ENCODE data around the gene RSPH3.

DNA sequence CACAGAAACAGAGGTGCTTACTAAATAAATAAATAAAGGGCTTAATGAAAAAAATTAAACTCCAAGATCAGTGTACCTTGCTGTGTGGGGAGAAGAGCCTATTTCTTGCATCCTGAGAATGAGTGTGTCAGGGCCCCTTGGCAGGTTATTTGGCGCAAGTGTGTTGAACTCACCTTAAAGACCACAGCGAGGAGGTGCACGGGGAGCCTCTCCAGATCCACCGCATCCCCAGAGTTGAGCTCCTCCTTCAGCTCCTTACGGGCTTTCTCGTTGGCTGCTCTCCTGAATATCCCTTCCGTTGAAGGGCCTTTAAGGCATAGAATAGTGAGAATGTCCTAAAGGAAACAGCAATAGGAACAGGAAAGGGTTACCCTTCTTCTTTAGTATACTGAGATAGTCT lies 41.2 kb upstream of the RSPH3 start:
- TF ChIP-seq, protein P1, sequence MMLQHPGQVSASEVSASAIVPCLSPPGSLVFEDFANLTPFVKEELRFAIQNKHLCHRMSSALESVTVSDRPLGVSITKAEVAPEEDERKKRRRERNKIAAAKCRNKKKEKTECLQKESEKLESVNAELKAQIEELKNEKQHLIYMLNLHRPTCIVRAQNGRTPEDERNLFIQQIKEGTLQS (IDR thresholded peaks at IDR 0.05) = no peak
- TF ChIP-seq HNF4G (IDR thresholded peaks at IDR 0.05) (no peak), HNF4A (conservative IDR thresholded peaks at IDR 0.05) (no peak), RXRA (IDR thresholded peaks at IDR 0.05) (no peak), TAF1 (conservative IDR thresholded peaks at IDR 0.05) (no peak), RAD21 (IDR thresholded peaks at IDR 0.05) (no peak), SP1 (IDR thresholded peaks at IDR 0.05) (no peak), YY1 (IDR thresholded peaks at IDR 0.05) (no peak), FOXA1 (IDR thresholded peaks at IDR 0.05) (no peak)
- TF ChIP-seq, protein P2, sequence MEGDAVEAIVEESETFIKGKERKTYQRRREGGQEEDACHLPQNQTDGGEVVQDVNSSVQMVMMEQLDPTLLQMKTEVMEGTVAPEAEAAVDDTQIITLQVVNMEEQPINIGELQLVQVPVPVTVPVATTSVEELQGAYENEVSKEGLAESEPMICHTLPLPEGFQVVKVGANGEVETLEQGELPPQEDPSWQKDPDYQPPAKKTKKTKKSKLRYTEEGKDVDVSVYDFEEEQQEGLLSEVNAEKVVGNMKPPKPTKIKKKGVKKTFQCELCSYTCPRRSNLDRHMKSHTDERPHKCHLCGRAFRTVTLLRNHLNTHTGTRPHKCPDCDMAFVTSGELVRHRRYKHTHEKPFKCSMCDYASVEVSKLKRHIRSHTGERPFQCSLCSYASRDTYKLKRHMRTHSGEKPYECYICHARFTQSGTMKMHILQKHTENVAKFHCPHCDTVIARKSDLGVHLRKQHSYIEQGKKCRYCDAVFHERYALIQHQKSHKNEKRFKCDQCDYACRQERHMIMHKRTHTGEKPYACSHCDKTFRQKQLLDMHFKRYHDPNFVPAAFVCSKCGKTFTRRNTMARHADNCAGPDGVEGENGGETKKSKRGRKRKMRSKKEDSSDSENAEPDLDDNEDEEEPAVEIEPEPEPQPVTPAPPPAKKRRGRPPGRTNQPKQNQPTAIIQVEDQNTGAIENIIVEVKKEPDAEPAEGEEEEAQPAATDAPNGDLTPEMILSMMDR (IDR thresholded peaks at IDR 0.05; ENCODE audit: low read depth, low read length, missing input control) = no peak
- TF ChIP-seq, protein P3, sequence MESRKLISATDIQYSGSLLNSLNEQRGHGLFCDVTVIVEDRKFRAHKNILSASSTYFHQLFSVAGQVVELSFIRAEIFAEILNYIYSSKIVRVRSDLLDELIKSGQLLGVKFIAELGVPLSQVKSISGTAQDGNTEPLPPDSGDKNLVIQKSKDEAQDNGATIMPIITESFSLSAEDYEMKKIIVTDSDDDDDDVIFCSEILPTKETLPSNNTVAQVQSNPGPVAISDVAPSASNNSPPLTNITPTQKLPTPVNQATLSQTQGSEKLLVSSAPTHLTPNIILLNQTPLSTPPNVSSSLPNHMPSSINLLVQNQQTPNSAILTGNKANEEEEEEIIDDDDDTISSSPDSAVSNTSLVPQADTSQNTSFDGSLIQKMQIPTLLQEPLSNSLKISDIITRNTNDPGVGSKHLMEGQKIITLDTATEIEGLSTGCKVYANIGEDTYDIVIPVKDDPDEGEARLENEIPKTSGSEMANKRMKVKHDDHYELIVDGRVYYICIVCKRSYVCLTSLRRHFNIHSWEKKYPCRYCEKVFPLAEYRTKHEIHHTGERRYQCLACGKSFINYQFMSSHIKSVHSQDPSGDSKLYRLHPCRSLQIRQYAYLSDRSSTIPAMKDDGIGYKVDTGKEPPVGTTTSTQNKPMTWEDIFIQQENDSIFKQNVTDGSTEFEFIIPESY (IDR thresholded peaks at IDR 0.05) = no peak
- TF ChIP-seq, protein P4, sequence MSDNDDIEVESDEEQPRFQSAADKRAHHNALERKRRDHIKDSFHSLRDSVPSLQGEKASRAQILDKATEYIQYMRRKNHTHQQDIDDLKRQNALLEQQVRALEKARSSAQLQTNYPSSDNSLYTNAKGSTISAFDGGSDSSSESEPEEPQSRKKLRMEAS (IDR thresholded peaks at IDR 0.05) = no peak

All from liver (tissue), 3 donors.